WI38 (cell line): ENCODE results near the gene CDH16.

Experiments used
- H3K4me3 ChIP-seq: 2 replicates; pipeline ENCODE4 v1.5.1; 2011; ENCODE audit warnings: low read depth, mild to moderate bottlenecking, control low read depth, low read length
- TF ChIP-seq, protein P1 (sequence below): IDR thresholded peaks from 2 replicates; pipeline ENCODE4 v1.5.1; 2012; ENCODE audit warnings: low read depth, mild to moderate bottlenecking, control low read depth, low read length

The CDH16 gene

DNA sequence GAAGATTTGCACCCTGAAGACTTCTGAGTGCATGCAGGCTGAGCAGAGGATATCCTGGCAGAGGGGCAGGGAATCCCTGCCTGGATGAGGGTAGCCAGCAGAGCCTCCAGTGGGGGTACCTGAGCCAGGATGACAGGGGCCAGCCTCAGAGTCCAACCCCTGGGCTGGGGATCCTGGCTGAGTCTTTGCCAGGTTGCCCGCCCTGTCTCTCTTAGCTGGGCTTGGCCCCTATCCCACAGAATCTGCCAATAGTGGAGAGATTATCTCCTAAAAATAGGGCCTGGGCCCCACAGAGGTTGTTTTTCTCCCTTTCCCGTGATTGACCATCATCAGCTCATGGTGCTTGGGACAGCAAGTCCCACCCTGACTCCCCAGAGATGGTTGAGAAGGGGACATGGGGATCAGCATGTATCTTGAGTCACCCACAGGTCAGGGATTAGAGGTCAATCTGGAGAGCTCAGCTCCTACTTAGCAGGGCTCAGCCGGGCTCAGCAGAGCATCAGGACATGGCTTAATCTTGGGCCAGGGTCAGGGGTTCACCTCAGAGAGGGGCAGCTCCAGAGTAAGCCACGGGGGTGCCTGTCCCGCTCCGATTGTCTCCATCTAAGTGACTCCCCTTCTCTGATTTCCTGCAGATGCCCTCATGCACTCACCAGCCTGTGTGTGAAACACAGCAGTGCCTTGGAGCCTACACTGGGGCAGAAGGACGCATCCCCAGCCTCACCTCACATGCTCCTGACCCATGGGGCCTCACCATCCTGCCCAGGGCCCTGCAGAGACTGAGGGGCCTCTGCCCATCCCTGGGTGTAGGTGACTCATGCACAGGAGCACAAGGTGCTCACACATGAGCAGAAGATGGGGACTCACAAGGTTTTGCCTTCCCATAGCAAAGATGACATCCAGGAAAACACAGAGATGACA, 11.5 kb downstream of the CDH16 start:
- TF ChIP-seq, protein P1, sequence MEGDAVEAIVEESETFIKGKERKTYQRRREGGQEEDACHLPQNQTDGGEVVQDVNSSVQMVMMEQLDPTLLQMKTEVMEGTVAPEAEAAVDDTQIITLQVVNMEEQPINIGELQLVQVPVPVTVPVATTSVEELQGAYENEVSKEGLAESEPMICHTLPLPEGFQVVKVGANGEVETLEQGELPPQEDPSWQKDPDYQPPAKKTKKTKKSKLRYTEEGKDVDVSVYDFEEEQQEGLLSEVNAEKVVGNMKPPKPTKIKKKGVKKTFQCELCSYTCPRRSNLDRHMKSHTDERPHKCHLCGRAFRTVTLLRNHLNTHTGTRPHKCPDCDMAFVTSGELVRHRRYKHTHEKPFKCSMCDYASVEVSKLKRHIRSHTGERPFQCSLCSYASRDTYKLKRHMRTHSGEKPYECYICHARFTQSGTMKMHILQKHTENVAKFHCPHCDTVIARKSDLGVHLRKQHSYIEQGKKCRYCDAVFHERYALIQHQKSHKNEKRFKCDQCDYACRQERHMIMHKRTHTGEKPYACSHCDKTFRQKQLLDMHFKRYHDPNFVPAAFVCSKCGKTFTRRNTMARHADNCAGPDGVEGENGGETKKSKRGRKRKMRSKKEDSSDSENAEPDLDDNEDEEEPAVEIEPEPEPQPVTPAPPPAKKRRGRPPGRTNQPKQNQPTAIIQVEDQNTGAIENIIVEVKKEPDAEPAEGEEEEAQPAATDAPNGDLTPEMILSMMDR, result no peak
- H3K4me3 ChIP-seq, result no peak overlapping the region

DNA sequence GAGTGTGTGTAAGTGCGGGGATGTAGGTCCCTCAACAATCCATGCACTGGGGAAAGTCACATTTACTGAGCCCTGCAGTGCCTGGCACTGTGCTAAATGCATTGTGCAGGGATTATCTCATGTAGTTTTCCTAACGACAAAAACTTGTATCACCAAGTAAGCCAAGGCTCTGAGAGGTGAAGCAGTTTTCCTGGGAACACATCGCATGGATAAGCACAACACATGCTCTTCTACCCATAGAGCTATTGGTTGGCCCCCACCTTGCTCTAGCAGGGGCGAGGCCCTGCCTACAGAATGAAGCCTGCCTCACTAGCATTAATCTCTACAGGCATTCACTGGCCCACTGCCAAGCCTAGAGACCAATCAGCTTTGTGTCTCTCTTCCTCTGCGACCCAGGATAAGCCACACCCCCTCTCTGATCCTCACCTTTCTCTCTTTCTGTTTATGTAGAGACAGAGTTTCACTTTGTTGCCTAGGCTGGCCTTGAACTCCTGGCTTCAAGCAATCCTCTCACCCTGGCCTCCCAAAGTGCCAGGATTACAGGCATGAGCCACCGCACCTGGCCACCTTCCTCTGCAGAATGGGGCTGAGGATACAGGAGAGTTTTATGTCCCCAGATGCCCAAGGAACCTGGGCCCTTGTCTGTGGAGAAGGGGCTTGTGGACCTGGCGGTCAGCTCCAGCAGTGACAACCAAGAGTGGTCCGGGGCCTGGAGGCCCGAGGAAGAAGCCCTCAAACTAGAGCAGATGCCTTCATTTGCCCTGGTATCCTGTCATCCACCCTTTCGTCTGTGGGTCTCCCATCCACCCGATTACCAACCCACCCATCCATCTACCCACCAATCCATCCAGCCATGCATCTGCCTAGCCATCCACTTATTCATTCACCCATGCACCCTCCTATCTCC, 12.8 kb downstream of the CDH16 start:
- TF ChIP-seq, protein P1, result no peak
- no peak overlapping the region for H3K4me3 ChIP-seq

GRCh38 chr16:66904846-66905632, 13.6 kb downstream of the CDH16 start:
- H3K4me3 ChIP-seq, result peak overlapping the region; percentile 32
- TF ChIP-seq, protein P1, result no peak

DNA sequence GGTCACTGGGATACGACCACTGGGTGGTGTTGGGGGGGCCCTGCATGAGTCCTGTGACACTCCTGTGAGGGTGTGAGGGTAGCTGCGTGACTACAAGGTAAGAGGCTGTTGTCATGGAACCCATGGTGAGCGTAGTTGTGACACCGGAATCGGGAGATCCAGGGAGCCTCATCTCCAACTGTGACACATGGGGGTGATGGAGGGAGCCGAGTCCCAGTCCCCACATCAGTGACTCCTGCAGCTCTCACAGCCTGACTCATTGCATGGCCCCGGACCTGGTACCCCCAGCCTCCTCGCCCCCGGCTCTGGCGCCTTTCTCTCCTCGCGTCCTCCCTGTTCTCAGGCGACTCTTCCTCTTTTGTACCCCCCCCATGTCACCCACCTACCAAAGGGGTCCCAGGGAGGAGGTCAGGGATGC, 14.2 kb downstream of the CDH16 start:
- no peak overlapping the region for H3K4me3 ChIP-seq

DNA sequence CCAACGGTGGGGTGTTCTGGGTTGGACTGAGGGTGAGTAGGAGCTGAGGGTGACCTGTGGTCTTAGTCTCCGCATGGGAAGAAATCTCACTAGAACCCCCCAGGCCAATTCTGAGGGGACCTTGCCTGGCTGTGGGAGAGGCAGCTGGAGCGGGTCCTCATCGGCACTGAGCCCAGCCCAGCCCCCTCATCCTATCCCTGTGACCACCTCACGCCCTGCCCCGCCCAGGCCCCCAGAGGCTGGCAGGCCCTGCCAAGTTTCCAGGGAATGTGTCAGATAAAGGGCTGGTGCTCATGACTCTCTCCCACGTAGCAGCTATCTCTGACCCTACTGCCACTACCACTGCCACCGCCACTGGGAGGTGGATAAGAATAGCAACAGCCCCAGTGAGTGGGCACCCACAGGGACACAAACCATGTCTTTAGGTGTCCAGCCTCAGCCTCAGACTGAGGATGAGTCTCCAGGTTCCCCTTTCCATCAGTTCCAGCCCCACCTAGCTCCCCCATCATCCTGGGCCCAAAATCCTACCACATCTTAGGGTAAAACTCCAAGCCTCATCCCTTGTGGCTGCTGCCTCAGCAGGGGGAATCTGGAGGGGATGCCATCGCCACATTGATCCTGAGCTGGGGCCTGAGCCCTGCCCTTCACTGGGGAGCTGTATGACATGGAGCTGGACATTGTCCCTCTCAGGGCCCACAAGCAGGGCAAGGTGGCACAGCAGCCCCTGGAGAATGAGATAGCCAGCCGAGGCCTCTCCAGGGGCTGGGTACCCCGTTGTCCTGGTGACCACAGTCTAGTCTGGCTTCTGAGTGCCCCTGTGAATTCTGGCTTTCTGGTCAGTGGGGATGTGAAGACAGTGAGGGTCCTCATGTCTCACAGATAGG, 14.9 kb downstream of the CDH16 start:
- no peak overlapping the region for H3K4me3 ChIP-seq
- TF ChIP-seq, protein P1, result no peak

More for the DNA sequence above, 14.2 kb downstream of the CDH16 start:
- TF ChIP-seq, protein P1, result no peak
